ENCODE measurements around the gene FHOD1.
A peak's percentile ranks its signal among the peaks of the same experiment; 100 is the strongest.

The FHOD1 gene

DNA sequence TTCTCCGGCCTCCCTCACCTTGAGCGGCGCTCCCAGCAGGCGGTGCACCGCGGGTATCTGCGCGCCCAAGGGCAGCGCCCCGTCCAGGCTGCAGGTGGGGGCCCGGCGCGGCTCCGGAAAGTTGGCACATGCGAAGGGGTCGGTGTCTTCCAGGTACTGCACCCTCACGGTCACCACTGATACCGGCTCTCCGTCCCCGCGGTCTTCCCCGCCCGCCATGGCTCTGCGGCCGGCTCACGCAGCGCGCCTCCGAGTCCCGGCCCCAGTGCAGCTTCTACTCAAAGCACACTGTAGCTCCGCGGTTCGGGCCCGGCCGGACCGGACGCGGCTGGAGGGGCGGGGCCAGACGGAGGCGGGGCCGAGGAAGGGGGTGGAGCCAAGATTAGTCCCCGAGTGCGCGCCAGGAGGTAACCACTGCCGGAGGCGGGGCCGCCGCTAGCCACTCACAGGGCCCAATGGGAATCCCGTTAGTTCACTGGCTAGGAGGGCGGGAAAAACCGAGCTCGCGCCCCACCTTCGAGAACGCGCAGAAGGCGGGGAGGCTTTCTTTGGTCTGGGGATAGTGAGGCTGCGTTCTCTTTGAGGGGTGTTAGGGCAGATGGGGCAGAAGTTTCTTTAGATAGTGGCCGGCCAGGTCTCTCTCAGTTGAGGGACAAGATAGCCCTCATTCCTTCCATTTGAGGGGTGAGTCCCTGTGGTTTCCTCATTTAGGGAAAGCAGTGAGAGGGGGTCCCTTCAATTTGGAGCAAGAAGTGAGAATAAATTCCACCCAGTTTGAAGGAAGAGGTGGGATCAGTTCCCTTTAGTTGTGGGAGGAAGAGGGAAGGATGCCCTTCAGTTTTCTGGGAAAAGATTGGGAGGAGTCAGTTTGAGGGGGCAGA lies at the start of gene FHOD1:
Gene FHOD1 (minus strand): TSS at position 290 of the 881 bp plus-strand sequence. CDS start 71 bp downstream, at position 219.
- peaks cover 29% of the 10 kb centered on the region for H3K79me2 ChIP-seq (ENCODE audit: control insufficient read depth, insufficient read depth, low read length, unreplicated experiment)
- H3K27me3 ChIP-seq (ENCODE audit: insufficient read depth, low read length): no peaks in the 10 kb centered on the region
- H3K4me1 ChIP-seq (ENCODE audit: control insufficient read depth, insufficient read depth, low read length, unreplicated experiment): peaks cover 44% of the 10 kb centered on the region
- peak within 1 kb of the TSS; percentile 81 for H3K27ac ChIP-seq (ENCODE audit: low read depth, low read length)
- peak within 1 kb of the TSS; percentile 83 for H2AFZ ChIP-seq (ENCODE audit: low read length, unreplicated experiment)
- peak within 1 kb of the TSS; percentile 90 for H3K4me3 ChIP-seq (ENCODE audit: low read depth, low read length)
- H3K36me3 ChIP-seq (ENCODE audit: insufficient read depth, low read length): no peaks in the 10 kb centered on the region

DNA sequence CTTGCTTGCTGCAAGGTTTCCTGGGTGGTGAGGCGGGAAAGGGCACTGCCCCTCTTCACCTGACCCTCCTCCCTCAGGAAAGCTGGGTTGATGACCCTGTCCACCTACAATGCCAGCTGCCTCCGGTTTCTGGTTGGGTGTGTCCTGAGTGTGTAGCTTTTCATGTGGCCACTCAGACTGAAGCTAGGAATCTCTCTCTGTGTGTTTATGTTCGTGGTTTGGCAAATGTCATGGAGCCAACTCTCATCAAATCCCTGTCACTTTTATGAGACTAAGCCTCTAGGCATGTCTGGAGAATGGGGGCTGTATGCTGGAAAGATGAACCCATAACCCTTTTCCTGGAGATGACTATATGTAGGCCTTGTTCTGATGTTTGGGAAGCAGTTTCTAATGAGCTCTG lies 49.1 kb upstream of the FHOD1 start:
- Histone ChIP-seq H3K27me3 (ENCODE audit: insufficient read depth, low read length) (no peaks in the 10 kb centered on the region), H3K4me3 (ENCODE audit: low read depth, low read length) (no peak overlapping the region), H3K4me1 (ENCODE audit: control insufficient read depth, insufficient read depth, low read length, unreplicated experiment) (peaks cover 6% of the 10 kb centered on the region), H3K27ac (ENCODE audit: low read depth, low read length) (no peak overlapping the region), H3K36me3 (ENCODE audit: insufficient read depth, low read length) (no peaks in the 10 kb centered on the region), H3K79me2 (ENCODE audit: control insufficient read depth, insufficient read depth, low read length, unreplicated experiment) (no peaks in the 10 kb centered on the region), H2AFZ (ENCODE audit: low read length, unreplicated experiment) (no peak overlapping the region)

DNA sequence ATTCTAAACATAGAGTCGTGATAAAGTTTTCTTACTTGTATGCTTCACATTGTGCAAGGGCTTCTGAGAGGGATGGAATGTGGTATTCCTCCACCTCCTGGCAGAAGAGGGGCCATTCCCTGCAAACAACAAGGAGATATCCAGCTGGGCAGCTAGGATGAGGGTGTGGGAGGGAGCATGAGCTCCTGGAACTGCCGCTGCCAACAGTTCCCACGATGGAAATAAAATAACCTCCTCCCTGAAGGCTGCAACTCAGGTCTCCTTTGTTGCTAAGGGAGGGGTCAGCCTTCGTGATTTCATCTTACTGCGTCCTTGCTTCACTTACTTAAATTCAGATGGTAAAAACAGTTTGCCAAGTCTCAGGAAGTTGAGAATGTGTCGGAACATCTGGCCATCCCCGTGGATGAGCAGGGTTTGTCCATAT lies 47.7 kb upstream of the FHOD1 start:
- Histone ChIP-seq H3K4me1 (ENCODE audit: control insufficient read depth, insufficient read depth, low read length, unreplicated experiment) (peaks cover 6% of the 10 kb centered on the region), H3K27me3 (ENCODE audit: insufficient read depth, low read length) (no peaks in the 10 kb centered on the region)

GRCh38 chr16:67294171-67294757 lies 47.0 kb upstream of the FHOD1 start:
- no peaks in the 10 kb centered on the region for H3K79me2 ChIP-seq (ENCODE audit: control insufficient read depth, insufficient read depth, low read length, unreplicated experiment)
- no peak overlapping the region for H2AFZ ChIP-seq (ENCODE audit: low read length, unreplicated experiment)
- no peak overlapping the region for H3K4me3 ChIP-seq (ENCODE audit: low read depth, low read length)
- peaks cover 6% of the 10 kb centered on the region for H3K4me1 ChIP-seq (ENCODE audit: control insufficient read depth, insufficient read depth, low read length, unreplicated experiment)
- no peaks in the 10 kb centered on the region for H3K27me3 ChIP-seq (ENCODE audit: insufficient read depth, low read length)
- no peaks in the 10 kb centered on the region for H3K36me3 ChIP-seq (ENCODE audit: insufficient read depth, low read length)
- no peak overlapping the region for H3K27ac ChIP-seq (ENCODE audit: low read depth, low read length)

More for the DNA sequence above, 47.7 kb upstream of the FHOD1 start:
- Histone ChIP-seq H3K79me2 (ENCODE audit: control insufficient read depth, insufficient read depth, low read length, unreplicated experiment) (no peaks in the 10 kb centered on the region), H3K36me3 (ENCODE audit: insufficient read depth, low read length) (no peaks in the 10 kb centered on the region), H3K4me3 (ENCODE audit: low read depth, low read length) (no peak overlapping the region), H2AFZ (ENCODE audit: low read length, unreplicated experiment) (no peak overlapping the region), H3K27ac (ENCODE audit: low read depth, low read length) (no peak overlapping the region)

DNA sequence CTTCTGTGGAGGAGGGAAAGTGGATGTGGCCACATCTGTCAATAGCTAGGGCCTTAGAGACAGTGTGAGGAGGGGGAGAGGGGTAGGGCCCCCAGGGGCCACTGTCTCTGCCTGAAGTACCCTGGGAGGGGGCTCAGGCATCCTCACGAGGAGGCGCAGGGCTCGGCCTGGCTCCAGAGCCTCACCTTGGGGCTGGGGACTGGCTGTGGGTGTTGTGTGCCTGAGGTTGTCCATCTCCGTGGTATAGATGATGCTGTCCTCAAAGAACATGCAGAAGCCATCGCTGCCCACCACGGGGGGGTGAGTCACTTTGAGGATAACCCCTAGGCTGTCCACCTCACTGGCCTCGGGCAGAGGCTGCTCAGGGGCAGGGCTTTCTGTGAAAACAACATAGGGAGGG lies 44.2 kb upstream of the FHOD1 start:
- no peaks in the 10 kb centered on the region for H3K27me3 ChIP-seq (ENCODE audit: insufficient read depth, low read length)

GRCh38 chr16:67287960-67288359 lies 40.7 kb upstream of the FHOD1 start:
- H3K36me3 ChIP-seq (ENCODE audit: insufficient read depth, low read length): peaks cover 6% of the 10 kb centered on the region; the same call in 1 of the 2 replicates
- H3K27ac ChIP-seq (ENCODE audit: low read depth, low read length): no peak overlapping the region
- H3K27me3 ChIP-seq (ENCODE audit: insufficient read depth, low read length): no peaks in the 10 kb centered on the region
- H3K4me3 ChIP-seq (ENCODE audit: low read depth, low read length): no peak overlapping the region
- no peak overlapping the region for H2AFZ ChIP-seq (ENCODE audit: low read length, unreplicated experiment)
- no peaks in the 10 kb centered on the region for H3K79me2 ChIP-seq (ENCODE audit: control insufficient read depth, insufficient read depth, low read length, unreplicated experiment)
- no peaks in the 10 kb centered on the region for H3K4me1 ChIP-seq (ENCODE audit: control insufficient read depth, insufficient read depth, low read length, unreplicated experiment)

More for the DNA sequence above, 44.2 kb upstream of the FHOD1 start:
- Histone ChIP-seq H3K27ac (ENCODE audit: low read depth, low read length) (no peak overlapping the region), H2AFZ (ENCODE audit: low read length, unreplicated experiment) (no peak overlapping the region), H3K79me2 (ENCODE audit: control insufficient read depth, insufficient read depth, low read length, unreplicated experiment) (no peaks in the 10 kb centered on the region), H3K4me1 (ENCODE audit: control insufficient read depth, insufficient read depth, low read length, unreplicated experiment) (peaks cover 4% of the 10 kb centered on the region), H3K4me3 (ENCODE audit: low read depth, low read length) (no peak overlapping the region), H3K36me3 (ENCODE audit: insufficient read depth, low read length) (no peaks in the 10 kb centered on the region)

- no peak overlapping the region for H3K27ac ChIP-seq (ENCODE audit: low read depth, low read length)
- no peaks in the 10 kb centered on the region for H3K79me2 ChIP-seq (ENCODE audit: control insufficient read depth, insufficient read depth, low read length, unreplicated experiment)
- H3K27me3 ChIP-seq (ENCODE audit: insufficient read depth, low read length): no peaks in the 10 kb centered on the region
- H3K36me3 ChIP-seq (ENCODE audit: insufficient read depth, low read length): peaks cover 13% of the 10 kb centered on the region; the same call in 1 of the 2 replicates
- no peak overlapping the region for H2AFZ ChIP-seq (ENCODE audit: low read length, unreplicated experiment)
- no peaks in the 10 kb centered on the region for H3K4me1 ChIP-seq (ENCODE audit: control insufficient read depth, insufficient read depth, low read length, unreplicated experiment)
- H3K4me3 ChIP-seq (ENCODE audit: low read depth, low read length): no peak overlapping the region
These were observed 39.4 kb upstream of the FHOD1 start for GRCh38 chr16:67286441-67287235.

- Histone ChIP-seq H3K27ac (ENCODE audit: low read depth, low read length) (no peak overlapping the region), H3K4me1 (ENCODE audit: control insufficient read depth, insufficient read depth, low read length, unreplicated experiment) (peaks cover 7% of the 10 kb centered on the region), H3K79me2 (ENCODE audit: control insufficient read depth, insufficient read depth, low read length, unreplicated experiment) (peaks cover 7% of the 10 kb centered on the region), H3K4me3 (ENCODE audit: low read depth, low read length) (no peak overlapping the region), H2AFZ (ENCODE audit: low read length, unreplicated experiment) (no peak overlapping the region), H3K27me3 (ENCODE audit: insufficient read depth, low read length) (no peaks in the 10 kb centered on the region), H3K36me3 (ENCODE audit: insufficient read depth, low read length) (peaks cover 13% of the 10 kb centered on the region; the same call in 1 of the 2 replicates)
These were observed 37.7 kb upstream of the FHOD1 start for GRCh38 chr16:67284699-67285646.

DNA sequence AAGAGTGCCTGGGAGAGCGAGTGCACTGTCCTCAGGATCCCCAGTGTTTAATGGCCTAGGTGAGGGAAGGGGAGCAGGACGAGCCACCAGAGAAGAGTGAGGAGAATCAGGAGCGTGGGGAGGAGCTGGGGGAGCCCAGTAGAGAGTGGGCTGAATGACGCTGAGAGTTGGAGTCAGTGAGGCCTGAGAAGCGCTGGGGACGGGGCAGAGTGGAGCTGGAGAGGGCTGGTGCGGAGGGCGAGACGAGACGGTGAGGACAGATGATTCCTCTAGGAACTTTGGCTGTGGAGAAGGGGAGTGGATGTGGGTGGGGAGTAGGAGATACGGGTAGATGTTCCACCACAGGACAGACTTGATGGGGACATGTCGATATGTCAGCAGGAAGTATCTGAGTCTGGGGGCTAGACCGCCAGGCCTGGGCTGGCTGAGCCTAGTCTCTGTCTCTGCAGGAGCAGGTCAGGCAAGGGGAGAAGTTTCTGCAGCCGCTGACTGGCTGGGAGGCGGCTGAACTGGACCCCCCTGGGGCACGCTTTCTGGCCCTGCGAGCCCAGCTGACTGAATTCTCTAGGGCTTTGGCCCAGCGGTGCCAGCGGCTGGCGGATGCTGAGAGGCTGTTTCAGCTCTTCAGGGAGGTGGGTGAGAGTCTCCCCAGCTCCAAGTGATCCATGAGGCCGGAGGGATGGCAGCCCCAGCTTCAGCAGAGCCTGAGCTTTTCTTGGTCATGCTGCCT lies 36.7 kb upstream of the FHOD1 start:
- no peak overlapping the region for H3K4me3 ChIP-seq (ENCODE audit: low read depth, low read length)

More for the DNA sequence above, 36.7 kb upstream of the FHOD1 start:
- Histone ChIP-seq H3K79me2 (ENCODE audit: control insufficient read depth, insufficient read depth, low read length, unreplicated experiment) (peaks cover 13% of the 10 kb centered on the region), H3K4me1 (ENCODE audit: control insufficient read depth, insufficient read depth, low read length, unreplicated experiment) (peaks cover 11% of the 10 kb centered on the region), H2AFZ (ENCODE audit: low read length, unreplicated experiment) (no peak overlapping the region), H3K27ac (ENCODE audit: low read depth, low read length) (no peak overlapping the region), H3K36me3 (ENCODE audit: insufficient read depth, low read length) (peaks cover 13% of the 10 kb centered on the region; the same call in 1 of the 2 replicates), H3K27me3 (ENCODE audit: insufficient read depth, low read length) (no peaks in the 10 kb centered on the region)

All from ACC112 (cell line).